GM10266 (cell line): ENCODE measurements around the gene ZNF618.

ENCODE experiments used
- DNase-seq: peaks from one replicate; pipeline ENCODE4 v3.0.0; 2012; ENCODE audit errors: extremely low spot score
- CTCF ChIP-seq: IDR thresholded peaks from 2 replicates; pipeline ENCODE4 v1.5.1; 2012; ENCODE audit warnings: mild to moderate bottlenecking, low read depth; ENCODE audit not compliant: control insufficient read depth, insufficient read depth; ENCODE audit errors: missing control alignments

Gene ZNF618

GRCh38 chr9:114091711-114092110 is 215.6 kb downstream of the ZNF618 start:
- no peak for TF ChIP-seq CTCF
- no peak for DNase-seq

GRCh38 chr9:114092336-114092735 is 216.2 kb downstream of the ZNF618 start:
- no peak for TF ChIP-seq CTCF
- DNase-seq, result no peak

- no peak for DNase-seq
Measured at GRCh38 chr9:114093031-114093471, 216.9 kb downstream of the ZNF618 start.

GRCh38 chr9:114093761-114094505 is 217.8 kb downstream of the ZNF618 start:
- DNase-seq, result no peak
- no peak for TF ChIP-seq CTCF

More at GRCh38 chr9:114093031-114093471, 216.9 kb downstream of the ZNF618 start:
- no peak for TF ChIP-seq CTCF

GRCh38 chr9:114094971-114095370 is 218.9 kb downstream of the ZNF618 start:
- no peak for DNase-seq
- no peak for TF ChIP-seq CTCF

- no peak for TF ChIP-seq CTCF
- no peak for DNase-seq
Measured at GRCh38 chr9:114096041-114096511, 220.0 kb downstream of the ZNF618 start.

- TF ChIP-seq CTCF, result no peak
- no peak for DNase-seq
Measured at GRCh38 chr9:114096866-114097612, 220.9 kb downstream of the ZNF618 start.
